HuH-7 (cell line): ENCODE measurements around the gene ACAN.

Experiments used
- DNase-seq: peaks from one replicate; pipeline ENCODE4 v3.0.0; 2011; ENCODE audit warnings: low spot score

The ACAN gene

GRCh38 chr15:88878720-88879184 lies 75.5 kb downstream of the ACAN start:
- peak; percentile 95 for DNase-seq

- no peak for DNase-seq
Measured at GRCh38 chr15:88880944-88881740, 77.9 kb downstream of the ACAN start.

- DNase-seq: no peak
Measured at GRCh38 chr15:88881775-88882174, 78.5 kb downstream of the ACAN start.

- DNase-seq: no peak
Measured at GRCh38 chr15:88882785-88883184, 79.5 kb downstream of the ACAN start.

- DNase-seq: no peak
Measured at GRCh38 chr15:88887068-88887580, 83.9 kb downstream of the ACAN start.

GRCh38 chr15:88888719-88889118 lies 85.5 kb downstream of the ACAN start:
- DNase-seq: no peak

GRCh38 chr15:88890495-88890894 lies 87.3 kb downstream of the ACAN start:
- no peak for DNase-seq

- DNase-seq: no peak
Measured at GRCh38 chr15:88891540-88892254, 88.5 kb downstream of the ACAN start.

GRCh38 chr15:88894348-88894818 lies 91.1 kb downstream of the ACAN start:
- peak; percentile 92 for DNase-seq

- no peak for DNase-seq
Measured at GRCh38 chr15:88894819-88895767, 91.9 kb downstream of the ACAN start, which contains the start of gene HAPLN3. HAPLN3 (minus strand) TSS chr15:88895544; CDS start chr15:88887298, 8,246 bp downstream.

GRCh38 chr15:88896333-88897033 lies 93.2 kb downstream of the ACAN start:
- DNase-seq: no peak

GRCh38 chr15:88897142-88897455 lies 93.9 kb downstream of the ACAN start:
- no peak for DNase-seq

GRCh38 chr15:88897456-88898194 lies 94.4 kb downstream of the ACAN start:
- DNase-seq: peak; percentile 92

- DNase-seq: no peak
Measured at GRCh38 chr15:88898736-88899135, 95.5 kb downstream of the ACAN start.

GRCh38 chr15:88899251-88899650 lies 96.0 kb downstream of the ACAN start:
- DNase-seq: no peak

GRCh38 chr15:88900309-88900981 lies 97.2 kb downstream of the ACAN start:
- no peak for DNase-seq

- no peak for DNase-seq
Measured at GRCh38 chr15:88900982-88901418, 97.8 kb downstream of the ACAN start.

- DNase-seq: no peak
Measured at GRCh38 chr15:88901508-88902220, 98.4 kb downstream of the ACAN start.

- DNase-seq: no peak
Measured at GRCh38 chr15:88902221-88902835, 99.1 kb downstream of the ACAN start.
